SU-DHL-6 (cell line): Measurements from ENCODE around the gene RRP15.

Source experiments
- H2AFZ ChIP-seq: fragments of 200-600 bp; sonication (generic); 2 replicates; pipeline ENCODE4 v1.6.1; 2014; ENCODE audit warnings: low read depth, mild to moderate bottlenecking, moderate library complexity, mixed read lengths, antibody characterized with exemption, low read length; ENCODE audit not compliant: severe bottlenecking
- H3F3A ChIP-seq: fragments of 200-600 bp; shearing (Covaris generic); 2 replicates; pipeline ENCODE4 v1.6.0; 2016; ENCODE audit warnings: antibody characterized with exemption, mild to moderate bottlenecking; ENCODE audit not compliant: insufficient read depth
- H3K27ac ChIP-seq: fragments of 200-600 bp; sonication (generic); 2 replicates; pipeline ENCODE4 v1.5.1; 2016; ENCODE audit warnings: low read depth, mild to moderate bottlenecking, low read length, moderate library complexity, mixed read lengths
- H3K27me3 ChIP-seq: fragments of 200-600 bp; sonication (generic), shearing (Covaris generic); 2 replicates; pipeline ENCODE4 v1.6.0; 2014; ENCODE audit warnings: mild to moderate bottlenecking, low read length
- H3K36me3 ChIP-seq: fragments of 200-600 bp; sonication (generic); 2 replicates; pipeline ENCODE4 v1.6.1; 2014; ENCODE audit warnings: mild to moderate bottlenecking, low read length, mixed read lengths
- H3K4me2 ChIP-seq: fragments of 300-600, 200-600 bp; shearing (Covaris generic), sonication (generic); 2 replicates; pipeline ENCODE4 v1.6.0; 2014; ENCODE audit warnings: low read length, low read depth, mild to moderate bottlenecking; ENCODE audit not compliant: poor library complexity, severe bottlenecking
- H3K4me3 ChIP-seq: fragments of 200-600 bp; sonication (generic); 2 replicates; pipeline ENCODE4 v1.5.1; 2014; ENCODE audit warnings: antibody characterized with exemption, low read length, mild to moderate bottlenecking, mixed read lengths; ENCODE audit not compliant: insufficient read depth, poor library complexity, severe bottlenecking
- H3K79me2 ChIP-seq: fragments of 200-600 bp; sonication (generic); 2 replicates; pipeline ENCODE4 v1.6.1; 2014; ENCODE audit warnings: mild to moderate bottlenecking, low read length, moderate library complexity; ENCODE audit not compliant: insufficient read depth
- H3K9ac ChIP-seq: fragments of 200-600 bp; sonication (generic); 2 replicates; pipeline ENCODE4 v1.7.0; 2014; ENCODE audit warnings: mild to moderate bottlenecking, low read length
- H3K9me2 ChIP-seq: fragments of 200-600 bp; sonication (generic); replicated peaks from 2 replicates; pipeline ENCODE4 v1.6.1; 2014; ENCODE audit warnings: low read length; ENCODE audit not compliant: insufficient read depth
- H3K9me3 ChIP-seq: fragments of 200-600 bp; sonication (generic); 2 replicates; pipeline ENCODE4 v1.6.1; 2014; ENCODE audit warnings: low read length, mixed read lengths; ENCODE audit not compliant: insufficient read depth
- H4K20me1 ChIP-seq: fragments of 200-600 bp; sonication (generic); 2 replicates; pipeline ENCODE4 v1.6.1; 2014; ENCODE audit warnings: low read depth, mild to moderate bottlenecking, antibody characterized with exemption, low read length, moderate library complexity, mixed read lengths
- EZH2phosphoT487 ChIP-seq: fragments of 200-600 bp; sonication (generic), shearing (Covaris generic); conservative IDR thresholded peaks from 2 replicates; pipeline ENCODE4 v1.6.1; 2018; ENCODE audit warnings: mild to moderate bottlenecking, antibody characterized with exemption, low read length, moderate library complexity, mixed read lengths
- TF ChIP-seq, protein P1 (sequence below): fragments of 200-600 bp; sonication (generic); IDR thresholded peaks from one replicate; pipeline ENCODE4 v1.5.1; 2017; ENCODE audit warnings: antibody characterized with exemption, mild to moderate bottlenecking, low read length, moderate library complexity; ENCODE audit not compliant: insufficient read depth, poor library complexity, severe bottlenecking

The RRP15 gene

DNA sequence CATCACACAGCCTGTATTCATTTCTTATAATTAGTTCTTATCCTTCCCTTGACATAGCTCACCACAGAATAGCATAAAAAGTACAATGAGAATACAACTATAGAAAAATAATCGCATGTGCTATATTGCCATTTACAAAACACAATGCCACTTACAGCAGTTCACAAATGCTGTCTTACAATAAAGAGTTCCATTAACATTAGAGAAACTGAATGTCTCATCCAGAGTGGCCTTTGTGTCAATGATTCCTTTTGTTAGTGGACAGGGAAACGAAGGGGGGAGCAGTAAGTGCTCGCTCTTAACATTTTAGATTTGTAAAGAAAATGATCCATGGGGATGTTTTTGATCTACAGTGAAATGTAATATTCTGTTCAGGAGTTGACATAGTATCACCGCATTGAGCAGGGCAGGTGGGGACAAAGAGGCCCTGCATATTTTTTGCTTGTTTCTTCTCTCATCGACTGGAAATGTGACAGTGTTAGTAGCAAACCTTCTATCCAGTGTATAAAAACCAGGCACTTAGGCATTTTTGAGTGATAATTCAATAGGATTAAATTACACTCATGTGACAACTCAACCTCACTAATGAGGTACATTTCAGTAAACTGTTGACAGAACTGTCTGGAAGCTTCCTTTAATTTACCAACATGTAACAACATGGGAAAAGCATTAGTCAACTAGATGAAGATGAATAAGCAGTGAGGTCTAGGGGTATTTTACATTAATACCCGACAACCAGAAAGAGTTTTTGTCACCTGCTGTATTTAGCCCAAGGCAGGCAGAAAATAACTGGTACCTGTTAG is 35.6 kb upstream of the RRP15 start:
- H4K20me1 ChIP-seq: no peaks in the 10 kb centered on the region
- H3K9me3 ChIP-seq: no peaks in the 10 kb centered on the region
- H3K9me2 ChIP-seq: no peaks in the 10 kb centered on the region
- H3F3A ChIP-seq: no peaks in the 10 kb centered on the region
- no peaks in the 10 kb centered on the region for H3K27me3 ChIP-seq
- H3K36me3 ChIP-seq: no peaks in the 10 kb centered on the region
- no peaks in the 10 kb centered on the region for H3K79me2 ChIP-seq
- no peak overlapping the region for H2AFZ ChIP-seq
- no peak overlapping the region for H3K9ac ChIP-seq
- TF ChIP-seq, protein P1, sequence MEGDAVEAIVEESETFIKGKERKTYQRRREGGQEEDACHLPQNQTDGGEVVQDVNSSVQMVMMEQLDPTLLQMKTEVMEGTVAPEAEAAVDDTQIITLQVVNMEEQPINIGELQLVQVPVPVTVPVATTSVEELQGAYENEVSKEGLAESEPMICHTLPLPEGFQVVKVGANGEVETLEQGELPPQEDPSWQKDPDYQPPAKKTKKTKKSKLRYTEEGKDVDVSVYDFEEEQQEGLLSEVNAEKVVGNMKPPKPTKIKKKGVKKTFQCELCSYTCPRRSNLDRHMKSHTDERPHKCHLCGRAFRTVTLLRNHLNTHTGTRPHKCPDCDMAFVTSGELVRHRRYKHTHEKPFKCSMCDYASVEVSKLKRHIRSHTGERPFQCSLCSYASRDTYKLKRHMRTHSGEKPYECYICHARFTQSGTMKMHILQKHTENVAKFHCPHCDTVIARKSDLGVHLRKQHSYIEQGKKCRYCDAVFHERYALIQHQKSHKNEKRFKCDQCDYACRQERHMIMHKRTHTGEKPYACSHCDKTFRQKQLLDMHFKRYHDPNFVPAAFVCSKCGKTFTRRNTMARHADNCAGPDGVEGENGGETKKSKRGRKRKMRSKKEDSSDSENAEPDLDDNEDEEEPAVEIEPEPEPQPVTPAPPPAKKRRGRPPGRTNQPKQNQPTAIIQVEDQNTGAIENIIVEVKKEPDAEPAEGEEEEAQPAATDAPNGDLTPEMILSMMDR: no peak
- TF ChIP-seq EZH2phosphoT487: no peak
- no peak overlapping the region for H3K27ac ChIP-seq
- H3K4me2 ChIP-seq: no peak overlapping the region
- H3K4me3 ChIP-seq: no peak overlapping the region

DNA sequence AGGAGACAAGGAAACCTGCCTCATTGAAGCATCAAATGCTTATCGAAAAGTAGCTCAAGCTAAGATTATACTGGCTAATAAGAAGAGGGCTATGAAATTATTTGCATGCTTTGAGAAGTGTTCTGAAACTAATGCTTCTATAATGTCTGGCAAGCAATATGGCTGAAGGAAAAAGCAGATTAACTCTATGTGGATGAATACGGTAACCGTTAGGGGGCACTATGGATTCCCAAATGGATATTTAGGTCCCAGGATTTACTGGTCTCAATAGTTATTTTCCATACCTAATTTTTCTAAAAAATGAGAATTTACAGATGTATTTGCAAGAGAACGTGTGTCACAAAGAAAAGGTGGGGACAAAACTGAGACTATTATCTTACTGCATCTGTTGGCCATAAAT is 34.6 kb upstream of the RRP15 start:
- no peaks in the 10 kb centered on the region for H3K79me2 ChIP-seq
- H3K36me3 ChIP-seq: no peaks in the 10 kb centered on the region
- TF ChIP-seq EZH2phosphoT487: no peak
- TF ChIP-seq, protein P1: no peak
- H3K27ac ChIP-seq: no peak overlapping the region
- no peak overlapping the region for H3K4me3 ChIP-seq
- no peaks in the 10 kb centered on the region for H4K20me1 ChIP-seq
- no peaks in the 10 kb centered on the region for H3K9me3 ChIP-seq
- H2AFZ ChIP-seq: no peak overlapping the region
- no peak overlapping the region for H3K9ac ChIP-seq
- no peaks in the 10 kb centered on the region for H3F3A ChIP-seq
- H3K27me3 ChIP-seq: no peaks in the 10 kb centered on the region
- no peak overlapping the region for H3K4me2 ChIP-seq
- no peaks in the 10 kb centered on the region for H3K9me2 ChIP-seq

DNA sequence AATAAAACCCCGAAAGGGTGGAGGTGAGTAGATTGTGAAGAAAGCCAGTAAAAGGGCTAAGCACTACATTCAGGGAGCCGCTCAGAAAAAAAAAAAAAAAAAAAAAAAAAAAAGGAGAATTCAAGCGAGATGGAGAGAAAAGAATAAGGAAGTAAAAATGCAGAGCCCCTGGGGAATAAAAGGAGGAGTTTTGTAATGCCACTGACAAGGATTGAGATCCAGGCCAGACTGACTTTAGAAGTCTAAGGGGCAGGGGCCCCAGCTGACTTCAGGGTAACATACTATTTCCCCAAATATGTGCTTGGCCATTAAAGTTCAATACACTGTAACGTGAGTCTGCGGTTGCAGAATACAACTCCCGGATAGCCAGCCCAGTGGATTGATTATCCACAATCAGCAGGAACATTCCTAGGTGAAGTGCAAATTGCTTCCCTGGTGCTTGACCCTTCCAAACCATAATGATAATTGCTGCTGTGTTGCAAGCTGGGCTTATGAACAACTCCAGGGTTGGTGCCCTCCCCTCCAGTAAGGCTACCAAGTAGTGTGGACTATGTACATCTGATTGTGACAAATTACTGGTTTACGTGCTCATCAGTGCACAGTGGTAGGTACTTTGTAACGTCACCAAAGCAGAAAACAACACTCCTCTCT is 30.7 kb upstream of the RRP15 start:
- H2AFZ ChIP-seq: no peak overlapping the region

More for the DNA sequence above, 30.7 kb upstream of the RRP15 start:
- H3F3A ChIP-seq: no peaks in the 10 kb centered on the region
- no peaks in the 10 kb centered on the region for H3K36me3 ChIP-seq
- no peaks in the 10 kb centered on the region for H3K79me2 ChIP-seq
- no peak overlapping the region for H3K4me2 ChIP-seq
- no peak overlapping the region for H3K27ac ChIP-seq
- TF ChIP-seq, protein P1: no peak
- no peak for TF ChIP-seq EZH2phosphoT487
- H3K27me3 ChIP-seq: no peaks in the 10 kb centered on the region
- no peak overlapping the region for H3K9ac ChIP-seq
- H3K9me3 ChIP-seq: no peaks in the 10 kb centered on the region
- H3K9me2 ChIP-seq: no peaks in the 10 kb centered on the region
- H3K4me3 ChIP-seq: no peak overlapping the region
- H4K20me1 ChIP-seq: no peaks in the 10 kb centered on the region
